Loucy (cell line): ENCODE data around the gene PI3.

Experiments used
- H2AFZ ChIP-seq: fragments of 200-600 bp; sonication (generic); 2 replicates; pipeline ENCODE4 v1.6.0; 2016; ENCODE audit warnings: antibody characterized with exemption, mild to moderate bottlenecking, low read length, moderate library complexity
- H3F3A ChIP-seq: fragments of 200-600 bp; 2 replicates; pipeline ENCODE4 v1.6.0; 2016; ENCODE audit warnings: antibody characterized with exemption, low read depth, mild to moderate bottlenecking
- H3K27me3 ChIP-seq: fragments of 200-600 bp; sonication (generic); 2 replicates; pipeline ENCODE4 v1.6.1; 2014; ENCODE audit warnings: low read length, mild to moderate bottlenecking; ENCODE audit not compliant: insufficient read depth, poor library complexity, severe bottlenecking
- H3K36me3 ChIP-seq: fragments of 200-600 bp; sonication (generic); 2 replicates; pipeline ENCODE4 v1.6.1; 2016; ENCODE audit warnings: low read length; ENCODE audit not compliant: insufficient read depth
- H3K4me1 ChIP-seq: fragments of 200-600 bp; sonication (generic); 2 replicates; pipeline ENCODE4 v1.5.1; 2014; ENCODE audit warnings: low read length, mild to moderate bottlenecking; ENCODE audit not compliant: insufficient read depth, poor library complexity, severe bottlenecking
- H3K4me2 ChIP-seq: fragments of 200-600 bp; sonication (generic); 2 replicates; pipeline ENCODE4 v1.6.0; 2014; ENCODE audit warnings: antibody characterized with exemption, low read length, low read depth, mild to moderate bottlenecking; ENCODE audit not compliant: poor library complexity, severe bottlenecking
- H3K4me3 ChIP-seq: fragments of 200-600 bp; sonication (generic); 2 replicates; pipeline ENCODE4 v1.5.1; 2014; ENCODE audit warnings: low read length, mild to moderate bottlenecking, mixed read lengths; ENCODE audit not compliant: poor library complexity, severe bottlenecking
- H3K79me2 ChIP-seq: fragments of 200-600 bp; sonication (generic); 2 replicates; pipeline ENCODE4 v1.6.1; 2014; ENCODE audit warnings: low read length; ENCODE audit not compliant: insufficient read depth
- H3K9ac ChIP-seq: fragments of 200-600 bp; sonication (generic); 2 replicates; pipeline ENCODE4 v1.6.0; 2014; ENCODE audit warnings: mild to moderate bottlenecking, low read depth, low read length, moderate library complexity; ENCODE audit not compliant: poor library complexity, severe bottlenecking
- H3K9me2 ChIP-seq: fragments of 200-600 bp; sonication (generic); replicated peaks from 2 replicates; pipeline ENCODE4 v1.6.1; 2016; ENCODE audit warnings: low read depth, low read length, mixed read lengths
- H3K9me3 ChIP-seq: fragments of 200-600 bp; sonication (generic); 2 replicates; pipeline ENCODE4 v1.6.1; 2014; ENCODE audit warnings: mild to moderate bottlenecking, antibody characterized with exemption, low read length, low read depth; ENCODE audit not compliant: insufficient read depth
- H4K20me1 ChIP-seq: fragments of 200-600 bp; sonication (generic); 2 replicates; pipeline ENCODE4 v1.6.0; 2014; ENCODE audit warnings: antibody characterized with exemption, low read length, mild to moderate bottlenecking; ENCODE audit not compliant: insufficient read depth, poor library complexity, severe bottlenecking
- CTCF ChIP-seq: fragments of 200-600 bp; sonication (generic); conservative IDR thresholded peaks from 2 replicates; pipeline ENCODE4 v1.5.1; 2014; ENCODE audit warnings: mild to moderate bottlenecking, antibody characterized with exemption, low read length
- EZH2phosphoT487 ChIP-seq: fragments of 200-600 bp; IDR thresholded peaks from 2 replicates; pipeline ENCODE4 v1.6.1; 2018; ENCODE audit warnings: antibody characterized with exemption, mild to moderate bottlenecking, moderate library complexity, borderline replicate concordance

The PI3 gene

GRCh38 chr20:45183084-45183483, 8.4 kb downstream of the PI3 start:
- no peak overlapping the region for H3K9ac ChIP-seq
- TF ChIP-seq CTCF (no peak), EZH2phosphoT487 (no peak)
- no peaks in the 10 kb centered on the region for H3K9me3 ChIP-seq
- H3K27me3 ChIP-seq: no peaks in the 10 kb centered on the region
- H3K9me2 ChIP-seq: no peaks in the 10 kb centered on the region
- no peak overlapping the region for H3K4me3 ChIP-seq
- H3F3A ChIP-seq: no peaks in the 10 kb centered on the region
- H3K79me2 ChIP-seq: no peaks in the 10 kb centered on the region
- H3K36me3 ChIP-seq: no peaks in the 10 kb centered on the region
- H3K4me1 ChIP-seq: no peaks in the 10 kb centered on the region
- H3K4me2 ChIP-seq: no peak overlapping the region
- H4K20me1 ChIP-seq: no peaks in the 10 kb centered on the region
- H2AFZ ChIP-seq: no peak overlapping the region

- Histone ChIP-seq H4K20me1 (no peaks in the 10 kb centered on the region), H3K27me3 (peaks cover 5% of the 10 kb centered on the region), H3F3A (no peaks in the 10 kb centered on the region)
Measured at GRCh38 chr20:45187693-45188092, 13.0 kb downstream of the PI3 start.

GRCh38 chr20:45189067-45189609, 14.4 kb downstream of the PI3 start:
- Histone ChIP-seq H3K9me2 (no peaks in the 10 kb centered on the region), H2AFZ (no peak overlapping the region), H3K79me2 (no peaks in the 10 kb centered on the region), H3K4me1 (no peaks in the 10 kb centered on the region), H3K4me3 (no peak overlapping the region), H3K27me3 (peaks cover 5% of the 10 kb centered on the region), H3K9ac (no peak overlapping the region), H3K9me3 (no peaks in the 10 kb centered on the region), H3F3A (no peaks in the 10 kb centered on the region), H3K4me2 (no peak overlapping the region), H4K20me1 (no peaks in the 10 kb centered on the region), H3K36me3 (no peaks in the 10 kb centered on the region)
- TF ChIP-seq CTCF: no peak
- TF ChIP-seq EZH2phosphoT487: no peak

More at GRCh38 chr20:45187693-45188092, 13.0 kb downstream of the PI3 start:
- no peak overlapping the region for H2AFZ ChIP-seq
- no peaks in the 10 kb centered on the region for H3K9me3 ChIP-seq
- TF ChIP-seq CTCF (no peak), EZH2phosphoT487 (no peak)
- H3K9ac ChIP-seq: no peak overlapping the region
- no peak overlapping the region for H3K4me2 ChIP-seq
- no peak overlapping the region for H3K4me3 ChIP-seq
- H3K79me2 ChIP-seq: no peaks in the 10 kb centered on the region
- no peaks in the 10 kb centered on the region for H3K4me1 ChIP-seq
- H3K36me3 ChIP-seq: no peaks in the 10 kb centered on the region
- H3K9me2 ChIP-seq: no peaks in the 10 kb centered on the region
